ACHN (cell line): ENCODE data around the gene TSPAN32.

Experiments
- DNase-seq: peaks from one replicate; pipeline ENCODE4 v3.0.0-alpha.2; 2015
- in situ Hi-C: cut with HindIII; loops from 2 replicates; pipeline ENCODE4 v1.10.0; 2017; ENCODE audit warnings: low sequenced_read_pairs, low pct_ligation_motif_present, low pct_unique_long_range_greater_than_20kb

TSPAN32 gene

GRCh38 chr11:2309251-2310072 is 7.6 kb downstream of the TSPAN32 start:
- DNase-seq: no peak
- in situ Hi-C loops: no loop called here

GRCh38 chr11:2310073-2310785 is 8.4 kb downstream of the TSPAN32 start:
- DNase-seq: no peak
- in situ Hi-C loops: no loop called here

- DNase-seq: no peak
- in situ Hi-C loops: no loop called here
These were observed 9.1 kb downstream of the TSPAN32 start for GRCh38 chr11:2310786-2311352.

GRCh38 chr11:2311353-2312133 is 9.7 kb downstream of the TSPAN32 start:
- in situ Hi-C loops: no loop called here
- DNase-seq: no peak

GRCh38 chr11:2312232-2313042 is 10.6 kb downstream of the TSPAN32 start:
- DNase-seq: no peak
- in situ Hi-C loops: no loop called here

- DNase-seq: no peak
- in situ Hi-C loops: no loop called here
These were observed 11.5 kb downstream of the TSPAN32 start for GRCh38 chr11:2313051-2313951.

GRCh38 chr11:2314136-2314524 is 12.3 kb downstream of the TSPAN32 start:
- DNase-seq: no peak
- in situ Hi-C loops: no loop called here

- in situ Hi-C loops: no loop called here
- no peak for DNase-seq
These were observed 12.9 kb downstream of the TSPAN32 start for GRCh38 chr11:2314525-2315394.

- no peak for DNase-seq
- in situ Hi-C loops: no loop called here
These were observed 13.8 kb downstream of the TSPAN32 start for GRCh38 chr11:2315395-2316168.

GRCh38 chr11:2316169-2316962 is 14.6 kb downstream of the TSPAN32 start:
- in situ Hi-C loops: no loop called here
- DNase-seq: no peak

- DNase-seq: no peak
- in situ Hi-C loops: no loop called here
These were observed 15.1 kb downstream of the TSPAN32 start for GRCh38 chr11:2316963-2317244.

- in situ Hi-C loops: no loop called here
- DNase-seq: no peak
These were observed 15.7 kb downstream of the TSPAN32 start for GRCh38 chr11:2317354-2318050.

- in situ Hi-C loops: no loop called here
- no peak for DNase-seq
These were observed 16.3 kb downstream of the TSPAN32 start for GRCh38 chr11:2318123-2318522.

GRCh38 chr11:2318707-2319106 is 16.9 kb downstream of the TSPAN32 start:
- in situ Hi-C loops: no loop called here
- DNase-seq: no peak
